A673 (cell line): Measurements from ENCODE around the gene NOP14. TPM values are rescaled to one million over a fixed set of nuclear protein-coding genes. Genes with fewer than 3 reads are reported as not detected.

Experiments
- BruUV-seq: library from RNA; stranded (reverse); fragments of 400-500 nt; replicated peaks from 2 replicates; lab custom pipeline; 2021; lab: Mats Ljungman, UMichigan
- CTCF ChIA-PET: fragments of 300-600 bp; sonication (Branson Sonifier 250); formaldehyde crosslinking; loops from one replicate; lab custom pipeline; 2022; ENCODE audit warnings: antibody characterized with exemption; lab: Charles Lee
- POLR2A ChIA-PET: fragments of 300-600 bp; sonication (Branson Sonifier 250); formaldehyde crosslinking; loops from one replicate; lab custom pipeline; 2022; ENCODE audit warnings: antibody characterized with exemption; ENCODE audit not compliant: low non-redundant PET; lab: Charles Lee
- DNase-seq: peaks from one replicate; pipeline ENCODE4 v3.0.0-alpha.2; 2015; ENCODE audit warnings: low spot score
- H3K27ac ChIP-seq: fragments of 200-600 bp; sonication (generic); 2 replicates; pipeline ENCODE4 v1.5.1; 2016; ENCODE audit warnings: mixed run types, low read depth, mild to moderate bottlenecking, mixed read lengths, antibody characterized with exemption, low read length; ENCODE audit not compliant: poor library complexity, severe bottlenecking
- H3K27me3 ChIP-seq: fragments of 200-600 bp; sonication (generic); replicated peaks from 2 replicates; pipeline ENCODE4 v1.6.1; 2017; ENCODE audit warnings: mixed run types, low read depth, mild to moderate bottlenecking, mixed read lengths, antibody characterized with exemption, low read length; ENCODE audit not compliant: insufficient read depth, poor library complexity
- H3K36me3 ChIP-seq: fragments of 200-600 bp; sonication (generic); 2 replicates; pipeline ENCODE4 v1.6.1; 2016; ENCODE audit warnings: mixed run types, mild to moderate bottlenecking, mixed read lengths, antibody characterized with exemption, low read length; ENCODE audit not compliant: insufficient read depth, poor library complexity, severe bottlenecking
- H3K4me1 ChIP-seq: fragments of 200-600 bp; sonication (generic); 2 replicates; pipeline ENCODE4 v1.6.1; 2017; ENCODE audit warnings: mixed run types, mild to moderate bottlenecking, mixed read lengths, antibody characterized with exemption, low read length; ENCODE audit not compliant: insufficient read depth, poor library complexity, severe bottlenecking
- H3K4me3 ChIP-seq: fragments of 200-600 bp; sonication (generic); 2 replicates; pipeline ENCODE4 v1.5.1; 2016; ENCODE audit warnings: low read depth, mixed run types, mild to moderate bottlenecking, mixed read lengths, low read length; ENCODE audit not compliant: poor library complexity, severe bottlenecking
- H3K9me3 ChIP-seq: fragments of 200-600 bp; sonication (generic); 2 replicates; pipeline ENCODE4 v1.6.1; 2016; ENCODE audit warnings: mixed run types, low read depth, mild to moderate bottlenecking, mixed read lengths, antibody characterized with exemption, low read length; ENCODE audit not compliant: poor library complexity, severe bottlenecking
- CTCF ChIP-seq: fragments of 300-800, 200-600 bp; sonication (generic); conservative IDR thresholded peaks from 2 replicates; pipeline ENCODE4 v1.5.1; 2017; ENCODE audit warnings: low read depth, mild to moderate bottlenecking, antibody characterized with exemption, low read length, moderate library complexity, mixed read lengths
- EZH2 ChIP-seq: fragments of 200-600 bp; sonication (generic); IDR thresholded peaks from 2 replicates; pipeline ENCODE4 v1.6.1; 2017; ENCODE audit warnings: borderline replicate concordance, low read depth, mild to moderate bottlenecking, mixed read lengths, antibody characterized with exemption, low read length; ENCODE audit not compliant: poor library complexity, severe bottlenecking
- intact Hi-C: fragments of 100-400 bp; cut with micrococcal nuclease; formaldehyde crosslinking; loops from one replicate; pipeline ENCODE4 v1.10.0; 2022; ENCODE audit not compliant: unreplicated experiment
- total RNA-seq: library from RNA; stranded (reverse); gene quantifications from 2 replicates; pipeline ENCODE4 v1.2.3, GENCODE V29; 2021

NOP14 gene
- total RNA-seq, 1 experiment from 2014 or later: 69.9 TPM

- ChIA-PET CTCF (no interaction called here), POLR2A (no interaction called here)
- no peak overlapping the region for H3K27ac ChIP-seq
- intact Hi-C loops: no loop called here
- H3K36me3 ChIP-seq: no peaks in the 10 kb centered on the region
- H3K9me3 ChIP-seq: peaks cover 5% of the 10 kb centered on the region
- no peak for DNase-seq
- TF ChIP-seq EZH2 (no peak), CTCF (no peak)
- no TSS peak for BruUV-seq
- no peaks in the 10 kb centered on the region for H3K4me1 ChIP-seq
- H3K27me3 ChIP-seq: no peaks in the 10 kb centered on the region
- H3K4me3 ChIP-seq: no peak overlapping the region
Observed at GRCh38 chr4:2982012-2982411, 18.8 kb upstream of the NOP14 start.

- H3K36me3 ChIP-seq: no peaks in the 10 kb centered on the region
- H3K9me3 ChIP-seq: peaks cover 5% of the 10 kb centered on the region
- no peaks in the 10 kb centered on the region for H3K27me3 ChIP-seq
- no peak overlapping the region for H3K27ac ChIP-seq
- H3K4me3 ChIP-seq: no peak overlapping the region
- intact Hi-C loops: no loop called here
- CTCF ChIA-PET: no interaction called here
- BruUV-seq: no TSS peak
- POLR2A ChIA-PET: no interaction called here
- no peak for TF ChIP-seq CTCF
- no peak for TF ChIP-seq EZH2
- no peak for DNase-seq
- H3K4me1 ChIP-seq: no peaks in the 10 kb centered on the region
Observed at GRCh38 chr4:2981256-2981819, 18.1 kb upstream of the NOP14 start.

- TF ChIP-seq EZH2 (no peak), CTCF (no peak)
- Histone ChIP-seq H3K27ac (no peak overlapping the region), H3K36me3 (no peaks in the 10 kb centered on the region), H3K27me3 (no peaks in the 10 kb centered on the region), H3K4me1 (no peaks in the 10 kb centered on the region), H3K9me3 (peaks cover 5% of the 10 kb centered on the region), H3K4me3 (no peak overlapping the region)
- no peak for DNase-seq
- no TSS peak for BruUV-seq
- ChIA-PET CTCF (interaction anchor here (0.6 to 1.2 kb wide), 4 partner anchors 12 to 903 kb away, joined by 3 to 6 read pairs (median 4); partner anchors contain the start of genes GRK4 and NOP14), POLR2A (no interaction called here)
- intact Hi-C loops: no loop called here
Observed at GRCh38 chr4:2977211-2978088, 14.2 kb upstream of the NOP14 start.
